MM.1S (cell line): ENCODE results near the gene MINDY4.

Experiments used
- DNase-seq: peaks from one replicate; pipeline ENCODE4 v3.0.0-alpha.2; 2015
- H2AFZ ChIP-seq: fragments of 300-600 bp; sonication (generic); 2 replicates; pipeline ENCODE4 v1.6.0; 2016; ENCODE audit warnings: antibody characterized with exemption, low read length
- H3F3A ChIP-seq: fragments of 300-600 bp; sonication (generic); 2 replicates; pipeline ENCODE4 v1.6.1; 2016; ENCODE audit warnings: mild to moderate bottlenecking, antibody characterized with exemption, low read length, moderate library complexity, mixed read lengths; ENCODE audit not compliant: insufficient read depth
- H3K27ac ChIP-seq: fragments of 300-600 bp; sonication (generic); 2 replicates; pipeline ENCODE4 v1.5.1; 2016; ENCODE audit warnings: mild to moderate bottlenecking, low read length
- H3K27me3 ChIP-seq: fragments of 300-600 bp; sonication (generic); replicated peaks from 2 replicates; pipeline ENCODE4 v1.6.0; 2016; ENCODE audit warnings: low read length; ENCODE audit not compliant: insufficient read depth
- H3K36me3 ChIP-seq: fragments of 300-600 bp; sonication (generic); replicated peaks from 2 replicates; pipeline ENCODE4 v1.6.1; 2016; ENCODE audit warnings: mild to moderate bottlenecking, low read length, mixed read lengths; ENCODE audit not compliant: insufficient read depth
- H3K4me1 ChIP-seq: fragments of 300-600 bp; sonication (generic); 2 replicates; pipeline ENCODE4 v1.6.1; 2016; ENCODE audit warnings: low read length, mixed read lengths
- H3K4me2 ChIP-seq: fragments of 300-600 bp; sonication (generic); 2 replicates; pipeline ENCODE4 v1.6.0; 2016; ENCODE audit warnings: low read depth, low read length
- H3K4me3 ChIP-seq: fragments of 300-600 bp; sonication (generic); 2 replicates; pipeline ENCODE4 v1.5.1; 2016; ENCODE audit warnings: low read length, mixed read lengths
- H3K79me2 ChIP-seq: fragments of 300-600 bp; sonication (generic); 2 replicates; pipeline ENCODE4 v1.6.1; 2016; ENCODE audit warnings: mixed run types, low read length, mixed read lengths
- H3K9ac ChIP-seq: fragments of 300-600 bp; sonication (generic); 2 replicates; pipeline ENCODE4 v1.6.1; 2016; ENCODE audit warnings: low read length, mixed read lengths
- H3K9me2 ChIP-seq: fragments of 300-600 bp; sonication (generic); replicated peaks from 2 replicates; pipeline ENCODE4 v1.6.1; 2016; ENCODE audit warnings: mild to moderate bottlenecking, low read length, mixed read lengths; ENCODE audit not compliant: insufficient read depth
- H3K9me3 ChIP-seq: fragments of 300-600 bp; sonication (generic); replicated peaks from 2 replicates; pipeline ENCODE4 v1.6.1; 2016; ENCODE audit warnings: mild to moderate bottlenecking, low read length, mixed read lengths; ENCODE audit not compliant: insufficient read depth
- H4K20me1 ChIP-seq: fragments of 300-600 bp; sonication (generic); 2 replicates; pipeline ENCODE4 v1.6.1; 2016; ENCODE audit warnings: mild to moderate bottlenecking, low read length, moderate library complexity, mixed read lengths; ENCODE audit not compliant: insufficient read depth
- EZH2 ChIP-seq: fragments of 300-600 bp; sonication (generic); optimal IDR thresholded peaks from 2 replicates; pipeline ENCODE3; 2017; ENCODE audit warnings: low read depth, mild to moderate bottlenecking, antibody characterized with exemption, low read length, mixed read lengths
- EZH2phosphoT487 ChIP-seq: fragments of 300-600 bp; sonication (generic); IDR thresholded peaks from 2 replicates; pipeline ENCODE4 v1.6.1; 2018; ENCODE audit warnings: antibody characterized with exemption, low read length
- TF ChIP-seq, protein P1 (sequence below): fragments of 300-600 bp; sonication (generic); IDR thresholded peaks from 2 replicates; pipeline ENCODE4 v1.5.1; 2016; ENCODE audit warnings: antibody characterized with exemption, low read length, mixed read lengths

MINDY4 gene

DNA sequence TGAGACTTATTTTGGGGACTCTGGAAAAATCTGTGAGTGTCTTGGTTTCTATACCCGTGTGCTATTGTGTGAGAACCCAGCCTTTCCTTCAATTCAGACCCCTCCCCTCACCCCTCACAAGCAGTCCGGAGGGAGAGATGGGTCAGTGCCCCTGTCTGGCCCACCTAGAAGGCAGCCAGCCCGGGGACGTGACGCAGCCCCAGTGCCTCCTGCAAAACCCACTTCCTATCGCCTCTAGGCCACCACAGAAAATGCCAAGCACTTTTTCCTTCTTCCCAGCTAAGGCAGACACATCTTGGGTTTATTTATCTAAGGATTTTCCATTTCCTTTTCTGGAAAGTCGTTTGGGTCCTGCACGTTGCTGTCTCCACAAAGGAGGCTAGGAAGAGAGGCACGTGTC, 128.8 kb downstream of the MINDY4 start:
- H3K27me3 ChIP-seq: no peaks in the 10 kb centered on the region
- no peak overlapping the region for H3K9ac ChIP-seq
- no peak overlapping the region for H3K27ac ChIP-seq
- H3K9me2 ChIP-seq: no peaks in the 10 kb centered on the region
- DNase-seq: no peak
- H3F3A ChIP-seq: no peaks in the 10 kb centered on the region
- no peaks in the 10 kb centered on the region for H3K9me3 ChIP-seq
- no peak overlapping the region for H2AFZ ChIP-seq
- H3K36me3 ChIP-seq: no peaks in the 10 kb centered on the region
- no peaks in the 10 kb centered on the region for H4K20me1 ChIP-seq
- H3K79me2 ChIP-seq: no peaks in the 10 kb centered on the region
- no peaks in the 10 kb centered on the region for H3K4me1 ChIP-seq
- H3K4me3 ChIP-seq: no peak overlapping the region
- no peak overlapping the region for H3K4me2 ChIP-seq
- TF ChIP-seq EZH2 (no peak), EZH2phosphoT487 (no peak)
- TF ChIP-seq, protein P1, sequence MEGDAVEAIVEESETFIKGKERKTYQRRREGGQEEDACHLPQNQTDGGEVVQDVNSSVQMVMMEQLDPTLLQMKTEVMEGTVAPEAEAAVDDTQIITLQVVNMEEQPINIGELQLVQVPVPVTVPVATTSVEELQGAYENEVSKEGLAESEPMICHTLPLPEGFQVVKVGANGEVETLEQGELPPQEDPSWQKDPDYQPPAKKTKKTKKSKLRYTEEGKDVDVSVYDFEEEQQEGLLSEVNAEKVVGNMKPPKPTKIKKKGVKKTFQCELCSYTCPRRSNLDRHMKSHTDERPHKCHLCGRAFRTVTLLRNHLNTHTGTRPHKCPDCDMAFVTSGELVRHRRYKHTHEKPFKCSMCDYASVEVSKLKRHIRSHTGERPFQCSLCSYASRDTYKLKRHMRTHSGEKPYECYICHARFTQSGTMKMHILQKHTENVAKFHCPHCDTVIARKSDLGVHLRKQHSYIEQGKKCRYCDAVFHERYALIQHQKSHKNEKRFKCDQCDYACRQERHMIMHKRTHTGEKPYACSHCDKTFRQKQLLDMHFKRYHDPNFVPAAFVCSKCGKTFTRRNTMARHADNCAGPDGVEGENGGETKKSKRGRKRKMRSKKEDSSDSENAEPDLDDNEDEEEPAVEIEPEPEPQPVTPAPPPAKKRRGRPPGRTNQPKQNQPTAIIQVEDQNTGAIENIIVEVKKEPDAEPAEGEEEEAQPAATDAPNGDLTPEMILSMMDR: no peak

GRCh38 chr7:30900803-30901362, 129.7 kb downstream of the MINDY4 start:
- H3K4me2 ChIP-seq: no peak overlapping the region
- no peak for DNase-seq

DNA sequence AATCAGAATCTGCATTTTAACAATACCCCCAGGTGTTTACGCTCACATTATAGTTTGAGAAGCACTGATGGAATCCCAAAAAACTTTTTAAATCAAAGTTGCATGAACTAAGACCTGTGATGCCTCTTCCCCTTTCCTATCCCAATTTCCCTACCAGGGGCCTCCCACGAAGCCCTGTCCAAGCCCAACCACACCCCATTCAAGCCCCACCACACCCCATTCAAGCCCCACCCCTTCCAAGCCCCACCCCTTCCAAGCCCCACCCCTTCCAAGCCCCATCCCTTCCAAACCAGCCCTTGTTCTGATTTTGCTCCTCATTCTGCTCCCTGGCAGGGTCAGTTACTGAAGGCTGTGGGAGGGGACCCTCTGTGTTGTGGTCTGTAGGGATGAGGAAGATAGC, 130.6 kb downstream of the MINDY4 start:
- no peaks in the 10 kb centered on the region for H3K4me1 ChIP-seq
- H3K79me2 ChIP-seq: no peaks in the 10 kb centered on the region
- H2AFZ ChIP-seq: no peak overlapping the region
- no peaks in the 10 kb centered on the region for H3K36me3 ChIP-seq
- H3K27ac ChIP-seq: no peak overlapping the region
- TF ChIP-seq, protein P1: no peak
- TF ChIP-seq EZH2: no peak
- no peak for TF ChIP-seq EZH2phosphoT487
- no peak overlapping the region for H3K9ac ChIP-seq
- no peaks in the 10 kb centered on the region for H3F3A ChIP-seq
- no peak overlapping the region for H3K4me2 ChIP-seq
- H3K9me2 ChIP-seq: no peaks in the 10 kb centered on the region
- H3K9me3 ChIP-seq: no peaks in the 10 kb centered on the region
- no peak overlapping the region for H3K4me3 ChIP-seq
- no peak for DNase-seq
- no peaks in the 10 kb centered on the region for H3K27me3 ChIP-seq
- H4K20me1 ChIP-seq: no peaks in the 10 kb centered on the region

More at GRCh38 chr7:30900803-30901362, 129.7 kb downstream of the MINDY4 start:
- no peaks in the 10 kb centered on the region for H3K9me2 ChIP-seq
- H4K20me1 ChIP-seq: no peaks in the 10 kb centered on the region
- H3K27ac ChIP-seq: no peak overlapping the region
- no peak overlapping the region for H3K4me3 ChIP-seq
- no peaks in the 10 kb centered on the region for H3K36me3 ChIP-seq
- no peaks in the 10 kb centered on the region for H3K27me3 ChIP-seq
- no peak overlapping the region for H3K9ac ChIP-seq
- H2AFZ ChIP-seq: no peak overlapping the region
- H3F3A ChIP-seq: no peaks in the 10 kb centered on the region
- H3K9me3 ChIP-seq: no peaks in the 10 kb centered on the region
- no peaks in the 10 kb centered on the region for H3K4me1 ChIP-seq
- H3K79me2 ChIP-seq: no peaks in the 10 kb centered on the region
- no peak for TF ChIP-seq EZH2
- TF ChIP-seq, protein P1: no peak
- TF ChIP-seq EZH2phosphoT487: no peak
